ENCODE results near the gene HSP90B1.

The HSP90B1 gene

GRCh38 chr12:103975368-103975767 is 45.2 kb downstream of the HSP90B1 start:
- DNase-seq (ENCODE audit: low spot score) = no peak

- DNase-seq (ENCODE audit: low spot score) = no peak
Measured at GRCh38 chr12:103978384-103978982, 48.3 kb downstream of the HSP90B1 start.

GRCh38 chr12:103986829-103987228 is 56.6 kb downstream of the HSP90B1 start:
- no peak for DNase-seq (ENCODE audit: low spot score)

GRCh38 chr12:103994235-103994634 is 64.0 kb downstream of the HSP90B1 start:
- DNase-seq (ENCODE audit: low spot score) = no peak

- no peak for DNase-seq (ENCODE audit: low spot score)
Measured at GRCh38 chr12:103996595-103996994, 66.4 kb downstream of the HSP90B1 start.

GRCh38 chr12:103997286-103997900 is 67.2 kb downstream of the HSP90B1 start:
- no peak for DNase-seq (ENCODE audit: low spot score)
